ENCODE measurements around the gene AK3. TPM values are rescaled to one million over a fixed set of nuclear protein-coding genes. Genes with fewer than 3 reads are reported as not detected.
"Not testable (repeated sequence)": the region's sequence is repeated elsewhere in the genome, so short reads cannot be mapped to it uniquely, and the experiment has no call there.

The AK3 gene
- total RNA-seq, 1 donor from 2014 or later: 54.0 TPM

GRCh38 chr9:4668604-4669003, 72.4 kb downstream of the AK3 start:
- DNase-seq (ENCODE audit: low read depth, low spot score): no peak

- no peak for DNase-seq (ENCODE audit: low read depth, low spot score)
Observed at GRCh38 chr9:4667681-4668080, 73.3 kb downstream of the AK3 start.

GRCh38 chr9:4666042-4666699, 74.8 kb downstream of the AK3 start, which contains the start of gene SPATA6L:
Gene SPATA6L (minus strand): TSS chr9:4666480. CDS start chr9:4666250, 230 bp downstream.
- no peak for DNase-seq (ENCODE audit: low read depth, low spot score)

DNA sequence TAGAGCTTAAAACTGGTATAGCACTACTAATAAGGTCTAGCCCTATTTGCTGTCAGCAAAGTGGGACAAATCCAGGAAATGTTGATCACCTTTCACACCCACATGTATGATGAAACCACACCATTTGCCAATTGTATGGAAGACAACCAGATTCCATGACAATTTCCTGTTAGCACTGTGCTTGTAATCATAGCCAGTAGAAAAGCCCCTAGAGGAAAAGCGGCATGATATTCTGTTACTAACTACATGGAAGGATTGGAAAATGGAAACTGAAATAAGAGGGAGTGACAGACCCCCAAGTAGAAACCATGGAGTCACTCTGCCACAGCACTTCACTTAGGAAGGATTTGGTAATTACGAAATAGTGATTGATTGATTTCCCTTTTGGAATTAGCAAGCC, 75.6 kb downstream of the AK3 start:
- peak; percentile 68 for DNase-seq (ENCODE audit: low read depth, low spot score)

GRCh38 chr9:4663956-4664355, 77.0 kb downstream of the AK3 start:
- DNase-seq (ENCODE audit: low read depth, low spot score): no peak

DNA sequence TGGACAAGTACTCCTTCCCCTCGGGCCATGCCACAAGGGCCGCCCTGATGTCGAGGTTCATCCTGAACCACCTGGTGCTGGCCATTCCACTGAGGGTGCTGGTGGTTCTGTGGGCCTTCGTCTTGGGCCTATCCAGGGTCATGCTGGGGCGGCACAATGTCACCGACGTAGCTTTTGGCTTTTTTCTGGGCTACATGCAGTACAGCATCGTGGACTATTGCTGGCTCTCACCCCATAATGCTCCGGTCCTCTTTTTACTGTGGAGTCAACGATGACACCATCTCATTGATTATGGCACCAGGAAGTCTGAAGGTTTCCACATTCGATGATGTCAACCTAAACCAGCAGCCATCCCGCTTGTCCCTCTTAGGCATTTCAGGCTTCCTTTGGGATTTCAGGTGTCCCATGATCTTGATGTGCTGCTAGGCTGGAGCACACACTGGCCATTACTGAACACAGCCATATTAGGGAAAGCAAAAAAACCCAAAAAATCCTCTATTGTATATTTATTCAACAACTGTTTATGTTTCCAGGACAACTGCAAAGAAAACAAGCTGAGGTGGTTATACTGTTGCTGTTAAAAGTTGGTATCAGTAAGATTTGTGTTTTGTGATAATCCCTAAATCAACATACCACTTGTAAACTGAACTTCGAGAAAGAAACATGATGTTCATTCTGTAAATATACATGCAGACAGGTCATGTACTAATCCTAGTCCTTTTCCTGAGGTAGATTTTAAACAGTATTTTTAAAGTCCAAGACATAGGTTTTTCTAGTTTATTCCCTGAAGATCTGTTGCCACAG, 77.8 kb downstream of the AK3 start:
- no peak for DNase-seq (ENCODE audit: low read depth, low spot score)

DNA sequence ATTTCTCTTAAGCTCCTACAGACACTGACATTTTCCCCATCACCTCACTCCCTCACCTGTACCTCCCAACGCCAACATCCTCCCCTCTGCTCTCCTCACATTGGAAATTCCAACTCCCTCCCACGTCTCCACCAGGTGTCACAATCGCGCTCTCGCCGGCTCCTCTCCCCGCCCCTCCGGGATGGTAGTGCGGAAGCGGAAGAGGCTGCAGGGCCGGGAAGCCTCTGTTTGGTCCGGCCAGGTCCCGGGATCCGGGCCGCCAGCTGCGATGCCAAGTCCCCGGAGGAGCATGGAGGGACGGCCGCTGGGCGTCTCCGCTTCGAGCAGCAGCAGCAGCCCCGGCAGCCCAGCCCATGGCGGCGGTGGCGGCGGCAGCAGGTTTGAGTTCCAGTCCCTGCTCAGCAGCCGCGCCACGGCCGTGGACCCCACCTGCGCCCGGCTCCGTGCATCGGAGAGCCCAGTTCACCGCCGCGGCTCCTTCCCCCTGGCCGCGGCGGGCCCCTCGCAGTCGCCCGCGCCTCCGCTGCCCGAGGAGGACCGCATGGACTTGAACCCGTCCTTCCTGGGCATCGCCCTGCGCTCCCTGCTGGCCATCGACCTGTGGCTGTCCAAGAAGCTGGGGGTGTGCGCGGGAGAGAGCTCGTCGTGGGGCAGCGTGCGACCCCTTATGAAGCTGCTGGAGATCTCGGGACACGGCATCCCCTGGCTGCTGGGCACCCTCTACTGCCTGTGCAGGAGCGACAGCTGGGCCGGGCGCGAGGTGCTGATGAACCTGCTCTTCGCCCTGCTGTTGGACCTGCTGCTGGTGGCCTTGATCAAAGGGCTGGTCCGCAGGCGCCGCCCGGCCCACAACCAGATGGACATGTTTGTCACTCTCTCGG, 78.7 kb downstream of the AK3 start, which contains the start of gene PLPP6:
TSS of gene PLPP6 (plus strand) at position 187 of the 881 bp plus-strand sequence. CDS start at position 269, 82 bp downstream.
- no peak for DNase-seq (ENCODE audit: low read depth, low spot score)

DNA sequence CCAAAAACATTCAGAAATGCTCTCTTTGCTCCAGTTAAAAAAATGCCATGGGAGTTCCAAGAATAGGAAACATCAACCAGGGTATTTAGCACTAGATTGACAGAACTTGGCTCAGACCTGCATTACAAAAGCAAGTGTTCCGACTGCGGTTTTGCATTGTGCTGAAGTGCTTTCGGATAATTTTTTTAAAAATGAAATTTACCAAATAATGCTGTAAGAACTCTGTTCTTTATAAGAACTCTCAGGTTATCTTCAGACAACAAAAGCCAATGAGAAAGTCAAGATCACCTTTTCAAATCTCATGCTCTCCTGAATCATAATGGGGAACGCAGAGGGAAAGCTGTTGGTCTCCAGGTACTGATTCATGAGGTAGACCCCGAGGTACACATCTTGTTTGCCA, 79.4 kb downstream of the AK3 start:
- DNase-seq (ENCODE audit: low read depth, low spot score): no peak

- DNase-seq (ENCODE audit: low read depth, low spot score): no peak
Observed at GRCh38 chr9:4661165-4661564, 79.8 kb downstream of the AK3 start.

DNA sequence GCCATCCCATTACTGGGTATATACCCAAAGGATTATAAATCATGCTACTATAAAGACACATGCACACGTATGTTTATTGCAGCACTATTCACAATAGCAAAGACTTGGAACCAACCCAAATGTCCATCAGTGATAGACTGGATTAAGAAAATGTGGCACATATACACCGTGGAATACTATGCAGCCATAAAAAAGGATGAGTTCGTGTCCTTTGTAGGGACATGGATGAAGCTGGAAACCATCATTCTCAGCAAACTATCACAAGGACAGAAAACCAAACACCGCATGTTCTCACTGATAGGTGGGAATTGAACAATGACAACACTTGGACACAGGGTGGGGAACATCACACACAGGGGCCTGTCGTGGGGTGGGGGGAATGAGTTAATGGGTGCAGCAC, 80.3 kb downstream of the AK3 start:
- not testable (repeated sequence) for DNase-seq (ENCODE audit: low read depth, low spot score)

Other genes starting within 250 kb of the AK3 start
- 5.5 and 6.1 TPM in 2 replicates for gene PLPP6, start 78.9 kb downstream of the AK3 start, total RNA-seq
- 1.5 and 2.5 TPM in 2 replicates for gene SPATA6L, start 74.7 kb downstream of the AK3 start, total RNA-seq
- gene CDC37L1, start 61.6 kb downstream of the AK3 start, total RNA-seq: 8.5 and 14.6 TPM in 2 replicates
- 20.8 and 21.5 TPM in 2 replicates for gene RCL1, start 51.7 kb upstream of the AK3 start, total RNA-seq
- gene JAK2, start 244.1 kb upstream of the AK3 start, total RNA-seq: 9.8 and 10.3 TPM in 2 replicates

Measured in pulmonary artery endothelial cell (primary cell).